Karpas-422 (cell line): ENCODE measurements around the gene COX7A2. TPM values are rescaled to one million over a fixed set of nuclear protein-coding genes. Genes with fewer than 3 reads are reported as not detected.
A peak's percentile ranks its signal among the peaks of the same experiment; 100 is the strongest.

Experiments used
- DNase-seq: peaks from one replicate; pipeline ENCODE4 v3.0.0-alpha.2; 2015
- H2AFZ ChIP-seq: fragments of 200-600 bp; sonication (generic); 2 replicates; pipeline ENCODE4 v1.6.1; 2014; ENCODE audit warnings: antibody characterized with exemption, low read length, mixed read lengths
- H3K27ac ChIP-seq: fragments of 200-600 bp; sonication (generic); 2 replicates; pipeline ENCODE4 v1.5.1; 2014; ENCODE audit warnings: mild to moderate bottlenecking, low read length, moderate library complexity
- H3K27me3 ChIP-seq: fragments of 200-600 bp; sonication (generic); 2 replicates; pipeline ENCODE4 v1.6.1; 2014; ENCODE audit warnings: low read length, mixed read lengths
- H3K36me3 ChIP-seq: fragments of 200-600 bp; sonication (generic); 2 replicates; pipeline ENCODE4 v1.6.1; 2014; ENCODE audit warnings: low read length, mixed read lengths; ENCODE audit not compliant: insufficient read depth
- H3K4me1 ChIP-seq: fragments of 200-600 bp; sonication (generic); 2 replicates; pipeline ENCODE4 v1.6.1; 2014; ENCODE audit warnings: mild to moderate bottlenecking, low read length, mixed read lengths
- H3K4me2 ChIP-seq: fragments of 200-600 bp; sonication (generic); 2 replicates; pipeline ENCODE4 v1.6.1; 2014; ENCODE audit warnings: low read length, low read depth, mild to moderate bottlenecking; ENCODE audit not compliant: poor library complexity, severe bottlenecking
- H3K4me3 ChIP-seq: fragments of 200-600 bp; sonication (generic); 2 replicates; pipeline ENCODE4 v1.5.1; 2014; ENCODE audit warnings: mild to moderate bottlenecking, antibody characterized with exemption, low read length, mixed read lengths
- H3K79me2 ChIP-seq: fragments of 200-600 bp; sonication (generic); 2 replicates; pipeline ENCODE4 v1.6.1; 2014; ENCODE audit warnings: mild to moderate bottlenecking, low read length, mixed read lengths
- H3K9ac ChIP-seq: fragments of 200-600 bp; sonication (generic); 2 replicates; pipeline ENCODE4 v1.6.0; 2014; ENCODE audit warnings: low read length
- H3K9me2 ChIP-seq: fragments of 200-600 bp; sonication (generic), shearing (Covaris generic); replicated peaks from 2 replicates; pipeline ENCODE4 v1.6.0; 2014; ENCODE audit warnings: mild to moderate bottlenecking, low read length, moderate library complexity; ENCODE audit not compliant: insufficient read depth
- H3K9me3 ChIP-seq: fragments of 300-700, 200-600 bp; sonication (generic); 2 replicates; pipeline ENCODE4 v1.6.1; 2014; ENCODE audit warnings: low read length, mixed read lengths
- H4K20me1 ChIP-seq: fragments of 200-600 bp; sonication (generic); 2 replicates; pipeline ENCODE4 v1.6.1; 2014; ENCODE audit warnings: mild to moderate bottlenecking, antibody characterized with exemption, low read length, low read depth; ENCODE audit not compliant: insufficient read depth
- total RNA-seq: library from RNA; depleted of rRNA; stranded (reverse); fragments of >200 nt; shearing (Covaris generic); gene quantifications from 2 replicates; pipeline ENCODE4 v1.2.3, GENCODE V29; 2014; ENCODE audit warnings: low replicate concordance

COX7A2 gene
- total RNA-seq, 1 experiment from 2014 or later: 346 TPM

GRCh38 chr6:75285283-75285639 lies 41.7 kb upstream of the COX7A2 start:
- peak overlapping the region; percentile 95 for H3K4me3 ChIP-seq
- H3K9me2 ChIP-seq: no peaks in the 10 kb centered on the region
- peak overlapping the region; percentile 87 for H3K4me2 ChIP-seq
- H3K9me3 ChIP-seq: no peaks in the 10 kb centered on the region
- 0 out of 2 replicates have a peak, but pooled peaks cover 3% of the 10 kb centered on the region for H3K36me3 ChIP-seq
- peaks cover 83% of the 10 kb centered on the region for H3K79me2 ChIP-seq
- DNase-seq: peak; percentile 78
- H2AFZ ChIP-seq: 0 out of 2 replicates have a peak overlapping the region, but pooled peaks have one; percentile 63
- H3K4me1 ChIP-seq: peaks cover 55% of the 10 kb centered on the region
- no peaks in the 10 kb centered on the region for H3K27me3 ChIP-seq
- peak overlapping the region; percentile 84 for H3K27ac ChIP-seq
- H3K9ac ChIP-seq: peak overlapping the region; percentile 89
- peaks cover 17% of the 10 kb centered on the region for H4K20me1 ChIP-seq

GRCh38 chr6:75284632-75285282 lies 41.2 kb upstream of the COX7A2 start, which contains the start of gene TMEM30A:
Gene TMEM30A (minus strand): TSS chr6:75284792. CDS start chr6:75284638, 154 bp downstream.
- peak within 1 kb of the TSS; percentile 95 for H3K4me3 ChIP-seq
- peaks cover 17% of the 10 kb centered on the region for H4K20me1 ChIP-seq
- peak; percentile 99 for DNase-seq
- peak within 1 kb of the TSS; percentile 84 for H3K27ac ChIP-seq
- H3K36me3 ChIP-seq: peaks cover 3% of the 10 kb centered on the region; the same call in 1 of the 2 replicates
- H3K9me3 ChIP-seq: no peaks in the 10 kb centered on the region
- H3K4me1 ChIP-seq: peaks cover 59% of the 10 kb centered on the region
- H3K9ac ChIP-seq: peak within 1 kb of the TSS; percentile 89
- no peaks in the 10 kb centered on the region for H3K9me2 ChIP-seq
- no peaks in the 10 kb centered on the region for H3K27me3 ChIP-seq
- peaks cover 83% of the 10 kb centered on the region for H3K79me2 ChIP-seq
- H2AFZ ChIP-seq: peak within 1 kb of the TSS; percentile 63; the same call in 1 of the 2 replicates
- H3K4me2 ChIP-seq: peak within 1 kb of the TSS; percentile 87

GRCh38 chr6:75283907-75284631 lies 40.5 kb upstream of the COX7A2 start:
- peak overlapping the region; percentile 89 for H3K9ac ChIP-seq
- H3K27me3 ChIP-seq: no peaks in the 10 kb centered on the region
- no peaks in the 10 kb centered on the region for H3K9me2 ChIP-seq
- no peaks in the 10 kb centered on the region for H3K9me3 ChIP-seq
- H2AFZ ChIP-seq: no peak overlapping the region; the same call in 1 of the 2 replicates
- H3K27ac ChIP-seq: peak overlapping the region; percentile 77
- peaks cover 9% of the 10 kb centered on the region; the same call in 1 of the 2 replicates for H3K36me3 ChIP-seq
- peaks cover 63% of the 10 kb centered on the region for H3K4me1 ChIP-seq
- peaks cover 90% of the 10 kb centered on the region for H3K79me2 ChIP-seq
- peaks cover 17% of the 10 kb centered on the region for H4K20me1 ChIP-seq
- H3K4me3 ChIP-seq: peak overlapping the region; percentile 95
- peak overlapping the region; percentile 87 for H3K4me2 ChIP-seq
- DNase-seq: peak; percentile 70

GRCh38 chr6:75282706-75283105 lies 39.1 kb upstream of the COX7A2 start:
- no peaks in the 10 kb centered on the region for H3K27me3 ChIP-seq
- H3K4me1 ChIP-seq: peaks cover 60% of the 10 kb centered on the region
- H3K4me2 ChIP-seq: peak overlapping the region; percentile 87
- no peak for DNase-seq
- peaks cover 93% of the 10 kb centered on the region for H3K79me2 ChIP-seq
- H2AFZ ChIP-seq: no peak overlapping the region
- H3K36me3 ChIP-seq: peaks cover 15% of the 10 kb centered on the region
- no peaks in the 10 kb centered on the region for H3K9me2 ChIP-seq
- H3K9ac ChIP-seq: peak overlapping the region; percentile 89
- H3K9me3 ChIP-seq: no peaks in the 10 kb centered on the region
- H4K20me1 ChIP-seq: peaks cover 17% of the 10 kb centered on the region
- H3K4me3 ChIP-seq: peak overlapping the region; percentile 95
- no peak overlapping the region for H3K27ac ChIP-seq

- no peaks in the 10 kb centered on the region for H3K9me3 ChIP-seq
- no peak overlapping the region for H2AFZ ChIP-seq
- H3K79me2 ChIP-seq: peaks cover 93% of the 10 kb centered on the region
- peak overlapping the region; percentile 87 for H3K4me2 ChIP-seq
- no peak for DNase-seq
- H3K27me3 ChIP-seq: no peaks in the 10 kb centered on the region
- H4K20me1 ChIP-seq: peaks cover 17% of the 10 kb centered on the region
- H3K4me3 ChIP-seq: peak overlapping the region; percentile 95
- H3K27ac ChIP-seq: no peak overlapping the region
- H3K4me1 ChIP-seq: peaks cover 49% of the 10 kb centered on the region
- peaks cover 20% of the 10 kb centered on the region for H3K36me3 ChIP-seq
- H3K9me2 ChIP-seq: no peaks in the 10 kb centered on the region
- H3K9ac ChIP-seq: peak overlapping the region; percentile 29
Measured at GRCh38 chr6:75281653-75282052, 38.1 kb upstream of the COX7A2 start.

- no peak for DNase-seq
- H3K36me3 ChIP-seq: peaks cover 27% of the 10 kb centered on the region
- no peak overlapping the region for H2AFZ ChIP-seq
- no peak overlapping the region for H3K4me3 ChIP-seq
- peak overlapping the region; percentile 87 for H3K4me2 ChIP-seq
- H3K79me2 ChIP-seq: peaks cover 94% of the 10 kb centered on the region
- peaks cover 17% of the 10 kb centered on the region for H4K20me1 ChIP-seq
- peaks cover 39% of the 10 kb centered on the region for H3K4me1 ChIP-seq
- H3K27me3 ChIP-seq: no peaks in the 10 kb centered on the region
- no peak overlapping the region for H3K27ac ChIP-seq
- H3K9ac ChIP-seq: no peak overlapping the region
- H3K9me3 ChIP-seq: no peaks in the 10 kb centered on the region
- no peaks in the 10 kb centered on the region for H3K9me2 ChIP-seq
Measured at GRCh38 chr6:75280131-75280855, 36.7 kb upstream of the COX7A2 start.

- H3K9me3 ChIP-seq: no peaks in the 10 kb centered on the region
- peaks cover 99% of the 10 kb centered on the region for H3K79me2 ChIP-seq
- H3K9me2 ChIP-seq: no peaks in the 10 kb centered on the region
- H3K4me2 ChIP-seq: no peak overlapping the region
- DNase-seq: no peak
- no peak overlapping the region for H3K27ac ChIP-seq
- H3K4me1 ChIP-seq: peaks cover 39% of the 10 kb centered on the region
- H3K36me3 ChIP-seq: peaks cover 27% of the 10 kb centered on the region
- no peak overlapping the region for H3K4me3 ChIP-seq
- H2AFZ ChIP-seq: no peak overlapping the region
- peaks cover 17% of the 10 kb centered on the region for H4K20me1 ChIP-seq
- no peaks in the 10 kb centered on the region for H3K27me3 ChIP-seq
- no peak overlapping the region for H3K9ac ChIP-seq
Measured at GRCh38 chr6:75279418-75279817, 35.8 kb upstream of the COX7A2 start.
